Nephron (organoid): ENCODE data around the gene COMT.

Experiments
- H3K27ac Mint-ChIP-seq, 3 experiments: 2 replicates each; pipeline ENCODE4 v1.8.0; 2020; ENCODE audit warnings: mixed read lengths in 3 of 3, mild to moderate bottlenecking in 2 of 3, moderate library complexity in 1 of 3
- H3K27me3 Mint-ChIP-seq: 2 replicates; pipeline ENCODE4 v1.8.0; 2021; ENCODE audit warnings: low read depth, mild to moderate bottlenecking, moderate library complexity, mixed read lengths
- H3K36me3 Mint-ChIP-seq: 2 replicates; pipeline ENCODE4 v1.8.0; 2020; ENCODE audit warnings: low read depth, mixed read lengths
- H3K4me1 Mint-ChIP-seq: 2 replicates; pipeline ENCODE4 v1.8.0; 2020; ENCODE audit warnings: mixed read lengths
- H3K4me3 Mint-ChIP-seq, 3 experiments: 2 replicates each; pipeline ENCODE4 v1.8.0; 2020; ENCODE audit warnings: mild to moderate bottlenecking in 3 of 3, mixed read lengths in 3 of 3, moderate library complexity in 2 of 3
- H3K9me3 Mint-ChIP-seq: 2 replicates; pipeline ENCODE4 v1.8.0; 2020; ENCODE audit warnings: mixed read lengths
- TF ChIP-seq, protein P1 (sequence below), 3 experiments: fragments of 200-600 bp; sonication (generic); IDR thresholded peaks; one replicate each; pipeline ENCODE4 v1.5.0; 2021; ENCODE audit warnings: antibody characterized with exemption in 3 of 3; ENCODE audit not compliant: unreplicated experiment in 3 of 3

Gene COMT

DNA sequence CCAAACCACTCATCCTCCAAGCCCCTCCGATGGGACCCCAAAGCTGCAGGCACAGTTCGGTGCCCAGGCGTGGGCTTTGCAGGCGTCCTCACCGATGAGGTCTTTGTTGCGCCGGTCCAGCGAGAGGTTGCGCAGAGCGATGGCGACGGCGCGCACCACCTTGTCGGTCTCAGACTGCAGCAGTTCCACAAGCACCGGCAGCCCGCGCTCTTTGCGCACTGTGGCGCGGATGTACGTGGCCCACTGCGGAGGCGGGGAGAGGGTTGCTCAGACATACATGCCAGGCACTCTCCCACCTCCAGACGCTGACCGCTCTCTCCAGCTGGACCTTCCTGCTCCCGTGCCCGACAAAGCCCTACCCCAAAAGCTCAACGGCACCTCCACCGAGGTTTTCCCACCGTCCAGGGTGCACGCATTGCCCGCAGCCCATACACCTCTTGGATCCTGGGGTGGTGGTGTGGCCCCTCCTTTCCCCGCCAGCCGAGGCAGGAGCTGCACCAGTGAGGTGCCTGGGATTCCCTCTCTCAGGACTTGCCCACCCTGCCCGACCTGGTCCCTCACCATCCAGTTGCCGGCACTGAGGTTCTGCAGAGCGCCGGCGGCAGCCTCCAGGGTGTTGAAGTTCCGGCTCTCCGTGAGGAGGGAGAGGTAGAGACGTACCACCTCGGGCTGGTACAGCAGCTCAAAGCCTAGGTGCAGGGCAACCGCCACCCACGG lies 32.1 kb downstream of the COMT start:
- no peak overlapping the region for H3K27ac Mint-ChIP-seq
- H3K27me3 Mint-ChIP-seq: no peaks in the 10 kb centered on the region
- TF ChIP-seq, protein P1, sequence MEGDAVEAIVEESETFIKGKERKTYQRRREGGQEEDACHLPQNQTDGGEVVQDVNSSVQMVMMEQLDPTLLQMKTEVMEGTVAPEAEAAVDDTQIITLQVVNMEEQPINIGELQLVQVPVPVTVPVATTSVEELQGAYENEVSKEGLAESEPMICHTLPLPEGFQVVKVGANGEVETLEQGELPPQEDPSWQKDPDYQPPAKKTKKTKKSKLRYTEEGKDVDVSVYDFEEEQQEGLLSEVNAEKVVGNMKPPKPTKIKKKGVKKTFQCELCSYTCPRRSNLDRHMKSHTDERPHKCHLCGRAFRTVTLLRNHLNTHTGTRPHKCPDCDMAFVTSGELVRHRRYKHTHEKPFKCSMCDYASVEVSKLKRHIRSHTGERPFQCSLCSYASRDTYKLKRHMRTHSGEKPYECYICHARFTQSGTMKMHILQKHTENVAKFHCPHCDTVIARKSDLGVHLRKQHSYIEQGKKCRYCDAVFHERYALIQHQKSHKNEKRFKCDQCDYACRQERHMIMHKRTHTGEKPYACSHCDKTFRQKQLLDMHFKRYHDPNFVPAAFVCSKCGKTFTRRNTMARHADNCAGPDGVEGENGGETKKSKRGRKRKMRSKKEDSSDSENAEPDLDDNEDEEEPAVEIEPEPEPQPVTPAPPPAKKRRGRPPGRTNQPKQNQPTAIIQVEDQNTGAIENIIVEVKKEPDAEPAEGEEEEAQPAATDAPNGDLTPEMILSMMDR (IDR thresholded peaks at IDR 0.05; ENCODE audit: unreplicated experiment in 3 of 3): no peak
- no peaks in the 10 kb centered on the region for H3K9me3 Mint-ChIP-seq
- H3K4me3 Mint-ChIP-seq: no peak overlapping the region
- peaks cover 10% of the 10 kb centered on the region for H3K4me1 Mint-ChIP-seq
- H3K36me3 Mint-ChIP-seq: peaks cover 9% of the 10 kb centered on the region

DNA sequence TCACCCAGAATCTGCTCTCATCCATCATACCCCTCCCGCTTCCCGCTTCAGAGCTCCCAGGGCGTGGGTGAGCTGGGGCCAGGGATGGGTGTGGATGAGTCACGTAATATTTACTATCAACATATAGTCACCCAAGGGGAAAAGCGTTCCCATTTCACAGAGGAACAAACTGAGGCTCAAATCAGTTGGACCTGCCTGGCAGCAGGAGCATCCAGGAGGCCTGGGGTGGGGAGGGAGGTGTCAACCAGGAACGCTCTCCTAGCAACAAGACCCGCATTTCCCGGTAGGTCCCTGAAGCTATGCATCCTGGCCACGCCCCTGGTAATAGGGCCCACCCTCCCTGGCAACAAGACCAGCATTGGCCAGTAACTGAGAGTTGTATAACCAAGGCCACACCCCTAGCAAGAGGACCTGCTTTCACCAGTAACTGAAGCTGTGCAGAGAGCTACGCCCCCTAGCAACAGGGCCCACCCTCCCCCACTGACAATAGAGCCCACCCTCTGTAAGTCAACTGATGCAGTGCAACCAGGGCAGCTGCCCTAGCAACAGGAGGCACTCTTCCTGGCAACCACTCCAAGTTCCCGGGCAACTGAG lies 32.8 kb downstream of the COMT start:
- H3K4me3 Mint-ChIP-seq: no peak overlapping the region
- TF ChIP-seq, protein P1 (IDR thresholded peaks at IDR 0.05; ENCODE audit: unreplicated experiment in 3 of 3): no peak
- peak overlapping the region in 1 of 3 experiments; percentile 40 for H3K27ac Mint-ChIP-seq
- no peaks in the 10 kb centered on the region for H3K27me3 Mint-ChIP-seq
- peaks cover 8% of the 10 kb centered on the region for H3K36me3 Mint-ChIP-seq
- peaks cover 10% of the 10 kb centered on the region for H3K4me1 Mint-ChIP-seq
- no peaks in the 10 kb centered on the region for H3K9me3 Mint-ChIP-seq

DNA sequence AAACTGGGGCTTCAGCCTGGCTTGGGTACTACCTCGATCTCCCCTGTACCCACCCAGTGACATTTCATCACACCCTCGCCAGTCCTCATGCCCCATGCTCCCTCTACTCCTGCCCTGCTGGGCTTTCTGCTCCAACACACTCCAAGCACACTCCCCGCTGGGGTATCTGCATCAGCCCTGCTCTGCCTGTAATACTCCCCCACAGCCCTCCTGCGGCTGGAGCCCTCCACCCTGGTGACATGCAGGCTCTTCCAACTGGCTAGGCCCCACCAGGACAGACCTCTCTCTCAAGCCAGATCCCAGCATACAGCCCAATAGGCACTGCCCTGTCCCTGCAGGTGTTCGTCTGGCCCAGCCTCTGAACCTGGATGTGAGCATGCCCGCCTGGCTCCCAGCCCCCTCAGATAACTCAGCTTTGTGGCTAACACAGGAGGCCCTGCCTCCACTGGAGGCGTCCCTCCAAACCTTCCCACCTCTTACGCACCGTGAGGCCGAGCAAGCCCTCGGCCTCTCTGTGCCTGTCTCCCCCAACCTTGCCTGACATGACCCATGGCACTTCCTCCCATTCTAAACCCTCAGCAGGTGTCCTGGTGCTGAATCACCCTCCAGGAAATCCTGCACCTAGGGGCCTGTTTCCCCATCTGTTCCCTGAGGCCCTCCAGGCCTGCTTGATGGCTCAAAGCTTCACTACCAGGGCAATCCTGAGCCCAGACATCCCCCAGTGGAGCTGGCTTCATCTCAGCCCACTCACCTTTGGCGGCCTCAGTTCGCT lies 33.5 kb downstream of the COMT start:
- Mint-ChIP-seq H3K4me3 (no peak overlapping the region), H3K4me1 (peaks cover 10% of the 10 kb centered on the region)

DNA sequence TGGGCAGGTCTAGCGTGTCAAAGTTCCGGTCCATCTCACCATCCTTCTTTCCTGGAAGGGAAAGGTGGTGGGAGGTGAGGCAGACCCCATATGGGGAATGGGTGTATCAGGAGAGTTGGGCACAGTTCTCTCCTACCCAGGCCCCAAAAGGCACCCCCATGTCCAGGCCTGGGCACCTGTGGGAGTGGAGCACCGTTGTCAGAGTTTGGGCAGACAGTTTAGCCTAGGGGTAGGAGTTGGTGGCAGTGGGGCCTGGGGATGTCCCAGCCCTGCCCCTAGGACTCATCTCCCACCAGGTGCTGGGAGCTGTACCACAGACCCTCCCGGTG lies 34.1 kb downstream of the COMT start:
- TF ChIP-seq, protein P1 (IDR thresholded peaks at IDR 0.05; ENCODE audit: unreplicated experiment in 3 of 3): no peak
- H3K4me1 Mint-ChIP-seq: peaks cover 10% of the 10 kb centered on the region
- no peaks in the 10 kb centered on the region for H3K27me3 Mint-ChIP-seq
- no peaks in the 10 kb centered on the region for H3K9me3 Mint-ChIP-seq
- no peak overlapping the region for H3K4me3 Mint-ChIP-seq
- H3K27ac Mint-ChIP-seq: peak overlapping the region in 1 of 3 experiments; percentile 40
- H3K36me3 Mint-ChIP-seq: peaks cover 6% of the 10 kb centered on the region

More for the DNA sequence above, 33.5 kb downstream of the COMT start:
- TF ChIP-seq, protein P1 (IDR thresholded peaks at IDR 0.05; ENCODE audit: unreplicated experiment in 3 of 3): no peak
- Mint-ChIP-seq H3K27me3 (no peaks in the 10 kb centered on the region), H3K36me3 (peaks cover 8% of the 10 kb centered on the region), H3K27ac (peak overlapping the region in 2 of 3 experiments; percentile 26 to 40), H3K9me3 (no peaks in the 10 kb centered on the region)

DNA sequence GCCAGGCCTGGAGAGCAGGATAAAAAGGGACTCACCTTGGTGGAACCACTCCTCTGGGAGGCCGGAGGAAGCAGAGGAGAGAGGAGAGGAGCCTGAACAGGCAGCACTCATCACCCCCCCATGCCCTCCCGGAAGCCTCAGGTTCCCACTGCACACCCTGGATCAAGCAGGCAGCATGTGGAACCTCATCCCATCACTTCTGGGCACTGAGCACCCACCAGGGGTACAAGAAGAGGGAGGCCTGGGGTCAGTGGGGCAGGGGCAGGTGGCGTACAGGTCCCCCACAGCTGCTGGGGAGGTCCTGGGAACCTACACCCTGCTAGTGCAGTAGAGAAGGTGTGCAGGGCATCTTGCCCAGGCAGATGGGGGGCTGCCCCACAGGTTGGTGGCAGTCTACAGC lies 35.1 kb downstream of the COMT start:
- Mint-ChIP-seq H3K27ac (no peak overlapping the region), H3K9me3 (no peaks in the 10 kb centered on the region), H3K4me3 (no peak overlapping the region), H3K36me3 (peaks cover 3% of the 10 kb centered on the region), H3K4me1 (peaks cover 10% of the 10 kb centered on the region), H3K27me3 (no peaks in the 10 kb centered on the region)
- TF ChIP-seq, protein P1 (IDR thresholded peaks at IDR 0.05; ENCODE audit: unreplicated experiment in 3 of 3): no peak
